T-helper 17 cell (primary cell): ENCODE measurements around the gene ANKEF1. TPM values are rescaled to one million over a fixed set of nuclear protein-coding genes. Genes with fewer than 3 reads are reported as not detected.

Source experiments
- ATAC-seq: fragments of 150-1000 bp; cut with Tn5 transposase; 2 replicates; pipeline ENCODE4 v1.10.0; 2021; ENCODE audit warnings: mild to moderate bottlenecking, moderate library complexity
- DNase-seq, 3 donors: peaks; one replicate each; pipeline versions ENCODE4 v3.0.0 to v3.0.0-alpha.2; 2020 to 2021
- H3K9me3 ChIP-seq: one replicate; pipeline ENCODE4 v1.7.0; 2013; ENCODE audit warnings: low read length, mild to moderate bottlenecking; ENCODE audit not compliant: control insufficient read depth, poor library complexity, severe bottlenecking
- H3K27ac Mint-ChIP-seq: one replicate; pipeline ENCODE4 v1.8.0; 2022; ENCODE audit warnings: mild to moderate bottlenecking, moderate library complexity, mixed read lengths
- H3K27me3 Mint-ChIP-seq: one replicate; pipeline ENCODE4 v1.8.0; 2022; ENCODE audit warnings: mixed read lengths
- H3K36me3 Mint-ChIP-seq: one replicate; pipeline ENCODE4 v1.8.0; 2022; ENCODE audit warnings: low read depth, mixed read lengths
- H3K4me1 Mint-ChIP-seq: one replicate; pipeline ENCODE4 v1.8.0; 2022; ENCODE audit warnings: mild to moderate bottlenecking, mixed read lengths
- H3K4me3 Mint-ChIP-seq: one replicate; pipeline ENCODE4 v1.8.0; 2022; ENCODE audit warnings: mild to moderate bottlenecking, moderate library complexity, mixed read lengths
- total RNA-seq, 4 donors: library from RNA in 2 of 4; stranded (reverse) in 2 of 4; gene quantifications; one replicate each; pipeline ENCODE4 v1.2.3 and lab custom pipeline; 2022 to 2026

The ANKEF1 gene
- total RNA-seq, 2 donors from 2014 or later = 1.8 to 2.3 TPM

DNA sequence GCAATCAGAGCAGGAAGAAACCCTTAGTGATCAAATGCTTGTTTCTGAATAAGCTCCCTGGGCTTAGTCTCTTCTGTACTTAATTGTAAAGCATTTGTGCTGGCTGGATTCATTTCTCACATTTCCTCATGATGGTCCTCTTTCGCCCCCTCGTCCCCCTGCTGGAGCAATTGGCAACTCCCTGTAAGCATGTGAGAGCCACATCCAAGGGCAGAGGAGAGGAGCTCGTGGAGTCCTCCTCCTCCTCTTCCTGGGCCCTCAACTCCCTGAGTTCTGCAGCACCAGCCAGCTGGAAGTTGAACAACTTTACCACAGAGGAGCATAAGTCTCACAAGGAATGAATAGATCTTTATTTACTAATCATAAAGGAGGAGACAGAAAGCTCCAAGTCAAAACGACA is 12.6 kb downstream of the ANKEF1 start:
- ATAC-seq = no peak
- H3K27me3 Mint-ChIP-seq = no peaks in the 10 kb centered on the region
- no peak overlapping the region for H3K27ac Mint-ChIP-seq
- no peak overlapping the region for H3K4me3 Mint-ChIP-seq
- H3K9me3 ChIP-seq = no peaks in the 10 kb centered on the region
- DNase-seq = no peak
- no peaks in the 10 kb centered on the region for H3K4me1 Mint-ChIP-seq
- peaks cover 3% of the 10 kb centered on the region for H3K36me3 Mint-ChIP-seq

DNA sequence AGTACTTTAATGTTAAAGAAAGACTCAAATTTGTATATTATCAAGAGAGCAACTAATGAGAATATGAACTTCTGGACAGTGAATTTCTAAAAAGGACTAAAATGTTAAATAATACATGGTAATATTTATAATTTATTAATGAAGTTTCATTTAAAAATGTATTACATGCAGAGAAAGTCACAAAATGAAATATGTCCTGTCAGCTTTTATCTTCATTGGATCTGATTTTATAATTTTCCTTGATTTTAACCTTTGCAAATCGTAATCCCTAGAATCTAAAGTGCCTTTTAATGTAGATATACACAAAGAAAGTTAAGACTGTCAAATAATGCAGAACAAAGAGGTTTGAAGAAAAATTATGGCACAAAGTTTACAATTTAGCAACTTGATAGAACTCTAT is 16.4 kb downstream of the ANKEF1 start:
- no peaks in the 10 kb centered on the region for H3K9me3 ChIP-seq
- no peak for DNase-seq
- Mint-ChIP-seq H3K27ac (no peak overlapping the region), H3K4me3 (no peak overlapping the region), H3K27me3 (no peaks in the 10 kb centered on the region), H3K36me3 (peaks cover 8% of the 10 kb centered on the region), H3K4me1 (peaks cover 3% of the 10 kb centered on the region)
- no peak for ATAC-seq

DNA sequence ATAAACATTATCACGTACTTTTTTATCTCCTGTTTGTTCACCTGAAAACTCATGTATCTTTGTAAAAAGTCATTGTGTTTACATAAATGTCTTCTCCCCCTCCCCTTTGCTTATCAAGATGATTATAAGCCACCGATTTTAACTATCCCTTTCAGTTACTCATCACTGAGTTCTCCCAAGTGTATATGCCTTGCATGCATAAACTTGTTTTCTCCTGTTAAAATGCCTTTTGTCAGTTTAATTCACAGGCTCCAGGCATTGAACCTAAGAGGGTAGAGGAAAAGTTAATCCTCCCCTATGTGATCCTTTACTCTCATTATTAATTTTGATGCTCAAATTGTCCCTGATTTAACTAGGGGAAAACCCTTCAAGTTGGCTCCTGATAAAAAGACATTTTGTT is 24.2 kb downstream of the ANKEF1 start:
- peaks cover 7% of the 10 kb centered on the region for H3K36me3 Mint-ChIP-seq
- ATAC-seq (no peak), DNase-seq (no peak)
- no peak overlapping the region for H3K27ac Mint-ChIP-seq
- peaks cover under 1% of the 10 kb centered on the region for H3K4me1 Mint-ChIP-seq
- no peak overlapping the region for H3K4me3 Mint-ChIP-seq
- H3K27me3 Mint-ChIP-seq = peaks cover 11% of the 10 kb centered on the region
- no peaks in the 10 kb centered on the region for H3K9me3 ChIP-seq

DNA sequence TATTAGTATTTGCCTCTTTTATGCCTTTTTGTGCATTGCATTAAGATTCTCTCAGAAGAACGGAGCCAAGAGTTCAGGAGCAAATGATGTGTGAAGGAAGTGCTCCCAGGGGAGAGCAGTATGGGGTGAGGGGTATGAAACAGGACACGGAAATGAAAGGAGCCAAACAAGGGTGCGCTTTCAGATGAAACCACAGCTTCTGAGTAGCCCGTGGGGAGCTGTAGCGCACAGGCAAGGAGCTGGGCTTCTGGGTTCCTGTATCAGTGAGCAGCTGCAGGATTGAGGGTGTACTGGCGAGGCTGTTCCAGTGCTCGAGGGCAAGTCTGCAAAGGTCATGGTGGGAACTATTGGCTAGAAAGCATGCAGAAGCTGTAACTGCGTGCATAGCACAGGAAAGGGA is 25.4 kb downstream of the ANKEF1 start:
- DNase-seq (no peak), ATAC-seq (no peak)
- no peak overlapping the region for H3K27ac Mint-ChIP-seq
- H3K9me3 ChIP-seq = no peaks in the 10 kb centered on the region
- H3K27me3 Mint-ChIP-seq = peaks cover 18% of the 10 kb centered on the region
- no peaks in the 10 kb centered on the region for H3K4me1 Mint-ChIP-seq
- peaks cover 9% of the 10 kb centered on the region for H3K36me3 Mint-ChIP-seq
- no peak overlapping the region for H3K4me3 Mint-ChIP-seq

DNA sequence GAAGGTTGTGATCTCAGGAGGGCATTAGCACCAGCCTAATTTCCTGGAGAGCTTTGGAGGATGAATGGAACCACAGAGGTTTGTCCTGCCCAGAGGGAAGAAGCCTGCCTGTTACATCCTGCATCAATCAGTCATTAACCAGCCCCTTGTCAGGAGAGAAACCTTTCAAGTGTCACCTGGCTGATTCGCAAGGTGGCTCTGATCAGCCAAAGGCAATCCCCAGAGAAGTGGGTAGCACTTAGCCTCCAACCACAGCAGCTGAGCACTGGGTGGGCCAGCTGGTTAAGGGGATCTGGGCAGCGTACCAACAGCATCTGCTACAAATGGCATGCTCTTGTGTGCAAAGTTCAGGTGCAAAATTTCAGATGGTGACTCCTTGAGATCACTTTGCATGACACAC is 26.9 kb downstream of the ANKEF1 start:
- peaks cover 7% of the 10 kb centered on the region for H3K36me3 Mint-ChIP-seq
- no peak for DNase-seq
- no peak overlapping the region for H3K4me3 Mint-ChIP-seq
- no peaks in the 10 kb centered on the region for H3K9me3 ChIP-seq
- no peaks in the 10 kb centered on the region for H3K4me1 Mint-ChIP-seq
- H3K27me3 Mint-ChIP-seq = peaks cover 18% of the 10 kb centered on the region
- H3K27ac Mint-ChIP-seq = no peak overlapping the region
- ATAC-seq = no peak

DNA sequence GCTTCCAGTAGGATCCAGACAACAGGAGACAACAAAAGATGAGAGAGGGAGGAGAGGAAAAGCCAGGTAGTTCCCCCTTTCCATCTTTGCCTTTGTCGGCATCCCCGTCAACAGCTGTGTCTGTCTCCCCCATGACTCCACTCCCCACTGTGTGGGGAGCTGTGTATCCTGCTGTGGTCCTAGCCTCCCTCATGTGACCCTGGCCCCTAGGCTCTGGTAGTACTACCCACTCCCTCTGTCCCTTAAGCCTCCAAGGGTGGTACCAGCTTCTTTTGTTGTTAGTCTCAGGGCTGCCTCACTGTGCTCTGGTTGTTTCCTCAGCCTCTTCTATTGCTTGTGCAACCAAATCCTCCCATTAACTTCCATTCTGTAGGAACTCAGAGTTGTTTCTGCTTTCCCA is 28.7 kb downstream of the ANKEF1 start:
- ATAC-seq (no peak), DNase-seq (no peak)
- H3K36me3 Mint-ChIP-seq = peaks cover 4% of the 10 kb centered on the region
- no peak overlapping the region for H3K4me3 Mint-ChIP-seq
- H3K27ac Mint-ChIP-seq = no peak overlapping the region
- H3K27me3 Mint-ChIP-seq = peaks cover 18% of the 10 kb centered on the region
- no peaks in the 10 kb centered on the region for H3K9me3 ChIP-seq
- no peaks in the 10 kb centered on the region for H3K4me1 Mint-ChIP-seq

DNA sequence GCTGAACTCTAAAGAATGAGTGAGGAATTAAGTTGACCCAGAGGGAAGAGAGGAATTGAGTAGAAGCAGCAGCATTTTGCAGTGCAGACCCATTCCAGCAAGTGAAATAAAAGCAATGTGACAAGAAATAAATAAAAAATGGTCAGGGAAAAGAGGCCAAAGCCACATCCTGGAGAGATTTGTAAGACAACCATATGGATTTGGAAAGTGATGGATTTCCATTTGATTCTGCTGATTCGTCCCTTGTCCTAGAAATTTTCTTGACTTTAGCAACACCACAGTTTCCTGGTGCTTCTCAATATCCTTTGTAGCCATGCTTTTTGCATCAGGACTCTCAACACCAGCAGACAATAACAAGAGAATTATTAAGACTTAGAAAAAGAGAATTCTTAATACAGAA is 29.8 kb downstream of the ANKEF1 start:
- H3K27me3 Mint-ChIP-seq = peaks cover 18% of the 10 kb centered on the region
- no peaks in the 10 kb centered on the region for H3K9me3 ChIP-seq
- H3K4me1 Mint-ChIP-seq = no peaks in the 10 kb centered on the region
- peaks cover 4% of the 10 kb centered on the region for H3K36me3 Mint-ChIP-seq
- DNase-seq (no peak), ATAC-seq (no peak)
- H3K27ac Mint-ChIP-seq = no peak overlapping the region
- H3K4me3 Mint-ChIP-seq = no peak overlapping the region

DNA sequence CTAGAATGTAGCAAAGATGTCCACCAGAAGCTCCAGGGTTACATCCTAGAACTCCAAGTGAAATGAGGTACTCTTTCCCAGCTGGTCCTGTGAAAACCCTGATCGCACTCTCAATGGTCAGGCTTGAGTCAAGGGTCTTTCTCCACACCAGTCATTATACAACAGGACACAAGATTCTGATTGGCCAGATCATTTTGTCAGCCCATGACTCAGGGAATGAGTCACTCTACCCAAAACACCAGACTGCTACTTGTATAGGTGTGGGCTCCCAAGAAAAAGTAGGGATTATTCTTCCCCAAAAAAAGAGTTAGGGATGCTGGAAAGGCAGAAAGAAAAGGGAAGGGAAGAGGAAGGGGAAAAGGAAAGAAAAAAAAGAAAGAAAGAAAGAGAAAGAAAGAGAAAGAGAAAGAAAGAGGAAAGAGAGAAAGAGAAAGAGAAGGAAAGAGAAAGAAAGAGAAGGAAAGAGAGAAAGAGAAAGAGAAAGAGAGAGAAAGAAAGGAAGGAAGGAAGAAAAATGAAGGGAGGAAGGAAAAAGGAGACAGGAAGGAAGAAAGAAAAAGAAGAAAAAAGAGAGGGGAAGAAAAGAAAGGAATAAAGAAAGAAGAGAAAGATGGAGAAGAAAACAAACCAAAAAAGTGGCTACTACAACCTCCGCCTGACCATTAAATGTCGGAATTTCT is 30.5 kb downstream of the ANKEF1 start:
- Mint-ChIP-seq H3K4me1 (no peaks in the 10 kb centered on the region), H3K27ac (no peak overlapping the region), H3K4me3 (no peak overlapping the region), H3K36me3 (peaks cover 4% of the 10 kb centered on the region), H3K27me3 (peaks cover 22% of the 10 kb centered on the region)
- ATAC-seq = no peak
- H3K9me3 ChIP-seq = no peaks in the 10 kb centered on the region
- no peak for DNase-seq

DNA sequence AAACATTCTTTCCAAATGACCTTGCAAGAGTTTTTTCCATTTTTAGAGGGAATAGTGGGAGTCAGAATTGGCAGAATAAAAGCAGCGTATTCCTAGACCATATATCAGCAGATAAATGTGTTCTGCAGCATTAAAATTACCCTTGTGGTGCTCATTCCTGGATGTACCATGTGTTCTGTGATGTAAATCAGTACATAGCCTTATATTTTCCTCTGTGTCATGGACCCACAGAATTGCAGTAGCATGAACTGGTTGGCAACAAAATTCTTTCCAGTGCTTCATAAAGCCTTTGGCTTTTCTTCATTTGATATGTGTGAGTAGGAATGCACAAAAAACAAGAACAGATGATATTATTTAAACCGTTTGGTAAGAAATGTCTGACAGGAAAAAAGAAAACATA is 32.5 kb downstream of the ANKEF1 start:
- ATAC-seq = no peak
- H3K36me3 Mint-ChIP-seq = peaks cover 2% of the 10 kb centered on the region
- H3K27me3 Mint-ChIP-seq = peaks cover 25% of the 10 kb centered on the region
- no peak overlapping the region for H3K4me3 Mint-ChIP-seq
- no peaks in the 10 kb centered on the region for H3K4me1 Mint-ChIP-seq
- no peak overlapping the region for H3K27ac Mint-ChIP-seq
- no peak for DNase-seq
- H3K9me3 ChIP-seq = no peaks in the 10 kb centered on the region

DNA sequence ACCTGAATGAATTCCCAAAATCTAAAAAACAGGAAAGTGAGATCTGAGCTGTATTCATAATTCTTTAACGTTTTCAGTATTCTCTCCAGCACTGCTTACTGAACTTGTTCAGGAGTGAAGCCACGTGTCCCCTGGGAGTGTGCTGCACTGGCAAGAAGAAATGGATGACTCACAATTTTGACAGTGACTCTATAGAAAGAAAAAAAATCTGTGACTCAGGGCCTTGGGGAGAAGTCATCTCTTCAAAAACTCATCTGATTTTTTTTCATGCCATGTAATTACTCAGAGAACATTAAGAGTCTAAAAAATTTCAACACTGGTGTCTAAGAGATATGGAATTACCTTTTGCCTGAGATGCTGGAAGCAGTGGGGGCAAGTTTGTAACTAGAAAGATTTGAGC is 39.7 kb downstream of the ANKEF1 start:
- no peak overlapping the region for H3K4me3 Mint-ChIP-seq
- no peak overlapping the region for H3K27ac Mint-ChIP-seq
- H3K4me1 Mint-ChIP-seq = no peaks in the 10 kb centered on the region
- no peaks in the 10 kb centered on the region for H3K9me3 ChIP-seq
- H3K27me3 Mint-ChIP-seq = peaks cover 56% of the 10 kb centered on the region
- DNase-seq = no peak
- no peaks in the 10 kb centered on the region for H3K36me3 Mint-ChIP-seq
- no peak for ATAC-seq

DNA sequence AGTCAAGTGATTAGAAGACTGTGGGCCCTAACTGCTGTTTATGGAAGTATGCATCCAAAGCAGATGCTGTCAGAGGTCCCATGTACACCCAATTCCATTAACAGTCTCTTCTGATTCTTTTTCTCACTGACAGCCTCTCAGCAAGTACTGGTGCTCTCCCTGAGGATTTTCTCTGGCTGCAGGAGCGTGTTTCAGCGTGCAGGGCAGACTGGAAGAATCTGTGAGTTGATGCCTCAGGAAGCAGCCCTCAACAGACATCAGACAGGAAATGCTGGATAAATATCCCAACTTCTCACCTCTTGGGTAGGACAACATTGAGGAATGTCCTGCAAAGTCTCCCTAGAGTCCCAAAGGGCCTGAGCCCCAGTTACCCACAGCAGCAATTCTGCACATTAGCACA is 40.8 kb downstream of the ANKEF1 start:
- ATAC-seq (no peak), DNase-seq (no peak)
- no peaks in the 10 kb centered on the region for H3K36me3 Mint-ChIP-seq
- H3K27me3 Mint-ChIP-seq = peaks cover 50% of the 10 kb centered on the region
- no peaks in the 10 kb centered on the region for H3K9me3 ChIP-seq
- H3K27ac Mint-ChIP-seq = no peak overlapping the region
- no peak overlapping the region for H3K4me3 Mint-ChIP-seq
- H3K4me1 Mint-ChIP-seq = no peaks in the 10 kb centered on the region

DNA sequence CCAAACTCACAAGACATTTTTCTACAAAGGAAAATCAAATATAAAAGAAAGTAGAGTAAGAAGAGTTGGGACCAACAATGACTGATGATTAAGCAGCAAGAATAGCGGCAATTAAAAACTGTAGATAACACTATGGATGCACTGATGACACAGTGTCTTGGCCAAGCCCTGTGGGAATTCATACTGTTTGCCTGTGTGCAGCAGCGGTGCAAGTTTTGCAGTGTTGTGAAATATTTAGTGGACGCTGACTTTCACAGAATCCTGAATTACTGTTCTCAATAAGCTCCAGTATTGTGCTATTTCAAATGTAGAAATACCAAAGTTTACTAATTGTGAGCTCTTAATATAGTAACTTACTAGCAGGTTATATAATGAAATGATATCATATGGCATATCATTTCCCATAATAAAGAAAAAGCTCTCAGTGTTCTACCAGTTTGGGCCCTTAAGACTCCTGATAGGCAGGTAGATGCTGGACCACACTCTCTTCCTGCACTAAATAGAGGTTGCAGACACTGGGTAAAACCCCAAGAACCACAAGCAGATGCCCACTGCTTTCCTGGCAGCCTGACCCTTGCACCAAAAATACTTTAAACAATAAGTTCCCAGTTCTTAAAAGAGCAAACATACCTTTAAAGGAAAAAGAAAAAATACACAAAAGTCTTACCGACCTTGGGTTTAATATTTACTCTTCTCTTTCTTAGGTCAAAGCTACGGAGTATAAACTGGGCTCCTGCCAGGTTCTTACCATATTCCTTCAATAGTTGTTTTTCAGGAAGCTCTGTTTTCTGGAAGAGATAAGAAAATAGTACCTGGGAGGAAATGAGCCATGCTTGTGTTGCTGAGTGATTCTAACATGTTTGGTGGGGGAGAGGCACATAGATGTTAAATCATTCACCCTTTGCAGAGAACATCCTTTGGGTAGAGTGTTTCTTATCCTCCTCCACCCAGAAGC is 41.6 kb downstream of the ANKEF1 start:
- no peaks in the 10 kb centered on the region for H3K4me1 Mint-ChIP-seq
- no peak for DNase-seq
- H3K9me3 ChIP-seq = no peaks in the 10 kb centered on the region
- no peak overlapping the region for H3K27ac Mint-ChIP-seq
- peaks cover 50% of the 10 kb centered on the region for H3K27me3 Mint-ChIP-seq
- H3K36me3 Mint-ChIP-seq = no peaks in the 10 kb centered on the region
- no peak for ATAC-seq
- H3K4me3 Mint-ChIP-seq = no peak overlapping the region

DNA sequence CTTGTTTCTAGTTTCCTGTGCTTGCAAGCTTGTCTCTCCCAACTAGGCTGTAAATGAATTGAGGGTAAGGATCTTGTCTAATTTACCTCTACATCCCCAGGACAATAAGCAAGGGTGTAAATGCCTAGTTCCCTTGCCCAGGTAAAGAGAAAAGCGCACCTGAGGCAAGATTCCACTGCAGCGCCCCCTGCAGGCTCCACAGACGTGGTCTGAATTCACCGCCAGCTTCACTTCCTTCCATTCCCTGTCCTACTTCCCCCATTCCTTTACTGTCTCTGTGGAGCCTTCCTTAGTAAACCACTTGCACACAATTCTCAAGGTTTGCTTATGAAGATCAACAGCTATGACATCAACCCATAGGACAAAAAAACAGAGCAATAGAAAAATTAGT is 42.3 kb downstream of the ANKEF1 start:
- Mint-ChIP-seq H3K27me3 (peaks cover 50% of the 10 kb centered on the region), H3K4me3 (no peak overlapping the region), H3K4me1 (no peaks in the 10 kb centered on the region)

DNA sequence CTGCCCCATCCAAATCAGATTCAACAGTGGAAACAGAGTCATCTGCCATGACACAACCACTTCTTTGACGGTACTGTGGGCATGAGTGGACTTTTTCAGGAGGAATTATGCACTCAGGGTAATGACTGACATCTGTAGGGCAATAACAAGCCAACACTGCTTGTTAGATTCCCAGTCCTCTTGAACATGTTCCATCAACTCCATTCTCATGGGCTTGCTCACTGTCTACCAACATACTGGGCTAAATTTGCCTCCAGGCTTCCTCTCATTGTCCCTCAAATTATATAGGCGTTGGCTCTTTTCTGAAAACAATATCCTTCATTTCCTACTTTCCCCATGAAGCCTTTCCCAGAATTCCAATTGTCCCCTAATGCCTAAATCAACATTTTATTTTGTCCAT is 43.1 kb downstream of the ANKEF1 start:
- ATAC-seq = no peak
- no peaks in the 10 kb centered on the region for H3K36me3 Mint-ChIP-seq

More for the DNA sequence above, 42.3 kb downstream of the ANKEF1 start:
- DNase-seq = no peak
- no peaks in the 10 kb centered on the region for H3K9me3 ChIP-seq
- no peak for ATAC-seq
- Mint-ChIP-seq H3K27ac (no peak overlapping the region), H3K36me3 (no peaks in the 10 kb centered on the region)

More for the DNA sequence above, 43.1 kb downstream of the ANKEF1 start:
- no peak for DNase-seq
- Mint-ChIP-seq H3K27me3 (peaks cover 43% of the 10 kb centered on the region), H3K27ac (no peak overlapping the region), H3K4me1 (no peaks in the 10 kb centered on the region), H3K4me3 (no peak overlapping the region)
- no peaks in the 10 kb centered on the region for H3K9me3 ChIP-seq
